IPS DF 4.7 (cell line): ENCODE data around the gene ZDHHC3.
"Not testable (repeated sequence)": the region's sequence is repeated elsewhere in the genome, so short reads cannot be mapped to it uniquely, and the experiment has no call there.

Experiments
- DNase-seq: peaks from one replicate; pipeline ENCODE4 v3.0.0-alpha.2; 2013; ENCODE audit warnings: low spot score; ENCODE audit errors: extremely low read depth

The ZDHHC3 gene

GRCh38 chr3:44965165-44965564, 10.8 kb downstream of the ZDHHC3 start:
- no peak for DNase-seq

DNA sequence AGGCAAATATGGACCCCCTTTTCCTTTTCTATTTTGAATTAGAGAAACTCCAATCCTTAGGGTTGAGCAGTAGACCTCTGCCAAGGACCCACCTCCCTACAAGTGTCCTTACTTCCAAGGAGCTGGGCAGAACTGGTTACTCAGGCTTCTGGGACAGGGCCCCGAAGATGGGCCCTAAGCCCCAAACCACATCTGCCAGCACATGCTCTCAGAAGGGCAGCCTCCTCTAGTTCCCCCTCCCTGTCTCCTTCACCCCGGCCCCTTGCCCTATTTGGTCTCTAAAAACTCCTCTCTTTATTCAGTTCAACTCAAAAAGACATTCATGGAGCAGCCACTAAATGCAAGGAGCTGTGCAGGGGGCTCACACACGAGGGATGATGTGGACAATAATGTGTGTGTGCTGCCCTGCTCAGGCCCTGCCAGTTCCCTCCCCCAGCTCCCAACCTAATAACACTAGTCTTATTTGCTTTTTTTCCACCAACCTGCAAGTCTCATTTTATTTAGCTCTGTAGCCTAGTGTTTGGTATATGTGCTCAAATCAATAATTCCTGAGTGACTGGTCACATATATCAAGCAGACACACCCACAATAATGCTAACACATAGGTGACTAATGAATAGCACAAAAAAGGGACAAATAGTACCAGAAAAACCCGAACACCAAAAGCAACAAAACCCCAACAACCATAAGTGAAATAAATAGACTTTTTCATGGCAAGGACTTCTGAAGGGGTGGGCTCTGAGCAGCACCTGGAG, 12.2 kb downstream of the ZDHHC3 start:
- DNase-seq = no peak

DNA sequence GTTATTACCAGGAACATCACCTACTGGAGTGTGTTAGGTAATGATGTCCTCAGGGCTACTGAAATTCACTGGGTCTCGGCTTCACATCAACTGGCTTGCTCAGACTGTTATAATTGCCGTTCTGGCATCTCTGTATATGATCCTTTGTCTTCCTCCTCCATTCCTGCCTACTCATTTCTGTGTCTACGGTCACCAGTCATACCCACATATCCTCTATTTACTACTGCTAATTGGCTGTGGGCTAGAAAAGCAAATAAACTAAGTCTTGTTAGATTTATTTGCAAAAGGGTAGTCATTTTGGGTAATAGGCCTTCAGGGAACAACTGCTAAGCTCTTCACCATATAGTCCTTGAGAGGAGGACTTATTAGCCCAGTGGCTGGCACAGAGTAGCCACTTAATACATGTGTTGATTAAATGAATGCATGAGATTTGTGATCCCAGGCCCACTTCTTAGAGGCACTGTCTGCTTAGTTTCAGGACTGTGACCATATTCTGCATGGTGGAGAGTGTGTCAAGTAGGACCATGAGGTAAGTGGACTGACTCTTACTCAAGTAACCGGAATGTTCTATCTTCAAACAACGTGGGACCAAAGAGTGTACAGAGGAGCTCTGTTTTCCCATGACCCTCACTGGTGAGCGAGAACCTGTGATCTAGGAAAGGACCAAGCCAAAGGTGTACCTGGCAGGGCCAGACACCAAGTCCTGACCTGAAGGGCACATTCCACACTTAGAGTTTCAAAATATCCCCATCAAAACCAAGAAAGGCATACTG, 13.2 kb downstream of the ZDHHC3 start:
- no peak for DNase-seq

GRCh38 chr3:44961888-44962287, 14.1 kb downstream of the ZDHHC3 start:
- DNase-seq = no peak

DNA sequence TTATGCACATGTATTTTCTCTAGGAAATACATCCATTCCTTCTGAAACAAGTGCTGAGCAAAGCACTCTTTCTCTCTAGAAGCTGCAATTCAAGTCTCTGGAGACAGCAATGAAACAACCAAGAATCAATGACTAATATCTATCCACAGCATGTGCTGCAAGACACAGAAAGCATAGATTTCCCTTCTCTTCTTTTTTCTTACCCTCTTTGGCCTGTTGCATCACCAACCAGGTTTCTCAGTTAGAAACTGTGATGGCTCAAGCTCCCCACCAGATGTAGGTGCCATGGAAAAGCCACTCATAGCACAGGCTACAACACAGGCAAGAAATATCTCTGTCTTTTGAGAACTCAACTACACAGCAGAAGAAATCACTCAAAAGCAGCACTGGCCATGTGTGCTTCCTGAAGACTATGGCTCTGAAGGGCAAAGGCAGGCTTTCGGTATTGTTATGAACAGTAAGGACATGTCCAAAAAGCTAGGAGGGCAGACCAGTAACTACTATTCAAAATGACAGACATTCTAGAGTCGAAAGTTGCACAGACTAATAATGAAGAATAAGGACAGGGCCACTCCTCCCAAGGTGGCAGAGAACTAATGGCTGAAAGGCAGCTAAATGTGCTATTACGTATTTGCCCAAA, 15.5 kb downstream of the ZDHHC3 start:
- no peak for DNase-seq

- DNase-seq = no peak
These were observed 17.6 kb downstream of the ZDHHC3 start for GRCh38 chr3:44958386-44958785.

DNA sequence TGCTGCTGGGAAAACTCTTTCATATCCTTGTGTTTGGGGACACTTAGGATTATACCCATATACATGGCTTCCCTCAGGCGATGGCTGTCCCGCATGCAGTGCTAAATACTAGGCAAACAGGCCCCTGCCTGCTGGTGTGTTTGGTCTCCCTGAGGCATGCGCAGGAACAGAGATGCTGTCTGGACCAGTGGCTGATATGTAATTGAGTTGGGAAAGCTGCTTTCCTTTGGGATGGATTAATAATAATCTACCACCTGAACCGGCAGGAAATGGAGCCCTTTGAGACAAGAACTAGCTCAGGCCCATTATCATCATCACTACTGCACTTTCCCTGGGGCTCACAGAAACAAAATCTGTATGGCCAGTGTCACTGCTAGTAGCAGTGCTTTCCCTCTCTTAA, 18.0 kb downstream of the ZDHHC3 start:
- no peak for DNase-seq

DNA sequence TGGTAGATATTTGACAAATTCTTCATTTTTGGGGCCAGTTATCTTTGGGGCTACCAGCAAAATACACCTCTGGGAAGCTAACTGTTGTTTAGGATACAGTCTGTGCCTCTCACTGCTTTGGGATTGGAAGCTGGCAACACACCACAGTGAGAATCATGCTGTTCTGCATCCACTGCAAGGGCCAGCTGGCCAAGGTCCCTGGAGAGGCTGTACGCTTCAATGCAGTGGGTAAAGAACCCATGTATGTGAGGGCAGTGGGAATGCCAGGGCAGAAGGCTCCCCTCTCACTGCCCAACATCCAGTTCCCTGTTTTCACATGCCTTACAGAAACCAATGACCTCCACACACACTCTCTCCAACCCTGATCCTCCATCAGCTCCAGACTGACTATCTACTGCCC, 20.1 kb downstream of the ZDHHC3 start:
- DNase-seq = no peak

DNA sequence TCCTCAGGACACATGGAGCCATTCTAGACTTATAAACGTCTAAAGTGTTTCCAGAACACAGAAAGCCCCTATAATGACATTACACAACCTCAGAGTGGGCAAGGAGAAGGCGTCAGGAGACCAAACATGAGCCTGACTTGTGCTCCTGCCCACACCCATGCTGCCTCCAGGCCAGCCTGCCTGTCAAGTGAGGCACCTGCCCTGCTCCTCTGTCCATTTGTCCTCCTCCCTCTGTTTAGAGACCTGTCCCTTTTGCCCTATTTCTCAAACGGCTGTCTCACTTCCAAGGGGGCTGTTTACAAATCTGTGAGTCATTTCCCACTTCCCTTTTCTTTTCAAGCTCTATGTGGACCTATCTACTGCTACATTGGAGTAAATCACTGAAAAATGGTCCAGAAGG, 21.0 kb downstream of the ZDHHC3 start:
- no peak for DNase-seq

DNA sequence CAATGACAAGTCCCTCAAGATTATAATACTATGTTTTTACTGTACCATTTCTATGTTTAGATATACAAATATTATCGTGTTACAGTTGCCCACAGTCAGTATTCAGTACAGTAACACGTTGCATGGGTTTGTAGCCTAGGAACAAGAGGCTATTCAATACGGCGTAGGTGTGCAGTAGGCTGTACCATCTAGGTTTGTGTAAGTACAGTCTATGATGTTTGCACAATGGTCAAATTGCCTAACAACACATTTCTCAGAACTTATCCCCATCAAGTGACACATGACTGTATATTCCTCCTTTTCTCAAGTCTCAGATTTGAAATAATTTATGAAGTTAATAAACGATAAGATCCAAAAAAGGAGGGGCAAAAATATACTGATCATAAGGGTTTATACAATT, 21.7 kb downstream of the ZDHHC3 start:
- no peak for DNase-seq

GRCh38 chr3:44952689-44953088, 23.3 kb downstream of the ZDHHC3 start:
- DNase-seq = no peak

- DNase-seq = no peak
These were observed 25.7 kb downstream of the ZDHHC3 start for GRCh38 chr3:44950275-44950734.

DNA sequence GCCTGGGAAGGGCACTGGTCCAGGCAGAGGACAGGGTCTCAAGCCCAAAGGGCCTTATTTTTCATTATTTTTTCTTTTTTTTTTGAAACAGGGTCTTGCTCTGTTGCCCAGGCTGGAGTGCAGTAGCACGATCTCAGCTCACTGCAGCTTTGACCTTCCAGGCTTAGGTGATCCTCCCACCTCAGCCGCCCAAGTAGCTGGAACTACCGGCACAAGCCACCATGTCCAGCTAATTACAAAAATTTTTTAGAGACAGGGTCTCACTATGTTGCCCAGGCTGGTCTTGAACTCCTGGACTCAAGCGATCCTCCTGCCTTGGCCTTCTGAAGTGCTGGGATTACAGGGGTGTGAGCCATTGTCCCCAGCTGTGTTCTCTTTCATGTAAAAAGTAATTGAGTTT, 26.2 kb downstream of the ZDHHC3 start:
- not testable (repeated sequence) for DNase-seq

DNA sequence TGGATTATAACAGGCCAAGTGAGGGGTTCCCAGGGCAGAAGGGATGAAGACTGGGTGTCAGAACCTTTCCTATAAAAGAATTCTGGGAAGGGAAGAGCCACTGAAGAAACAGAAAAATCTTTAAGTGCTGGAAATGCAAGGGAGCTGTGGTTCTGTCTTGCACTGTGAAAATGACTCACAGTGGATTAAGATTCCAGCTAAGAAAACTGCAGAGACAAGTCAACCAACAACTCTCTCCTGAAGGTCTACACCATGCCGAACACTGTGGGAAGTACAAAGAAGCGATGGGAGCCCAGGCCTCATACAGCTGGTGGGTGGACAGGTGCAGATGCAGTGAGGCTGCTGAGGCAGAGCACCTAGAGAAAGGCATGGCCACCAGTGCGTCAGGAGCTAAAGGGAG, 27.7 kb downstream of the ZDHHC3 start:
- DNase-seq = no peak

- DNase-seq = no peak
These were observed 33.6 kb downstream of the ZDHHC3 start for GRCh38 chr3:44942202-44942921.

GRCh38 chr3:44939581-44940036, 36.4 kb downstream of the ZDHHC3 start:
- DNase-seq = no peak

DNA sequence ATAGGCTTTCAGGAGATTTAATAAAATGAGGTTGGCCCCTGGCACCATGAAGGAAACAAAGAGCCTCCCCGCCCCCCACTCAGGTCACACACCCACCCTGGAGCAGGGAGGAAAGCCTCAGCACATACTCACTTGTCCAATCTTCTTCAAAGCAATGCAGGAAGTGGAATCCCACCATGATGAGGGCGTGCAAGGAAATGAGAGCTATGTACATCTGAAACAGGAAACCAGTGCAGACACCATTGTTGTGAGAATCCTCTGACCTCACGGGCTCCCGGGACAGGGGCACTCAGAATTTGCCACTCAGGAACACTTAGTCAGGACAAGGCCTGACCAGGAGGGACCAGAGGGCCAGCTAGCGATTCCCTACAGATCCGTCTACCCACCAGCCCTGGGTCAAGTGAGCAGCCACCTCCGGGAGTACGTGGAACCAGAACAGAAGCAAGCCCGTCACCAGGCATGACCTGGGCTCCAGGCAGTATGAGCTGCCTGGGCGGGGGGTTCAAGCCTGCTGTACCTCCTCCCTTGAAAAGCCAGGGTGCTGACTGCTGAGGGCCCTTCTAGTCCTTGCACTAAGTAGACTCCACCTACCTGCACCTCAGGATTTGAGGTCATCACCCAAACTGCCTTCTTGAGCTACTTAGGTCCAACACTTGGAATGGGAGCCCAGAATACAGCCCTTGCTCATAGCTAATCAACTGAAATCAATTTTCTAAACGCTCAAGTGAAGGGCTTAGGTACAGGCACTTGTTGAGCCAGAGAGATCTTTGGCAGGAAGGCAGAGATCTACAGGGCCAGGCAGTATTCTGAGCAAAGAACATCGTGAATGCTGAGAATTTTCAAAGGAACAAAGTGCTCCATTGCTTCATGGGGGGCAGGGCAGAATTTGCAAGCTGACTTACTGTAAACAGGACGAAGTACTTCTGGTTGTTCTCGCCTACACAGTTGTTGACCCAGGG, 42.7 kb downstream of the ZDHHC3 start:
- no peak for DNase-seq

DNA sequence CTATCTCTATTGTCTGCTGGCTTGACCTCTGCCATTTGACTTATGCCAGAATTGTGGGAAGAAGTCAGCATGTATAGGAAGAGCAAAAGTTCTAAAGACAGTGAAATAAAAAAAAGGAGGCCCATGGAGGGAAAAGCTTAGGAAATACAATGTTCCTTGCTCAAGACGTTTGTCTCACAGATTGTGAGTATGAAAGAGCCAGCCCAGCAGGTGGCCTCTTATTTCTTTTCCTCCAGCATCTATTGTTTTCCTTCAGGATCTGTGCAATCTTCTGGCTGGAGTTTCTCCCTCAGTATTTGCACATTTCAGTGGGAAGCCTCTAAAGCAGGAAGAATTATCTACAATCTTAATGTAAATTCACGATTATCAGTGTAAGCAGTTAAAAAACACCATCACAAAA, 43.7 kb downstream of the ZDHHC3 start:
- DNase-seq = no peak

DNA sequence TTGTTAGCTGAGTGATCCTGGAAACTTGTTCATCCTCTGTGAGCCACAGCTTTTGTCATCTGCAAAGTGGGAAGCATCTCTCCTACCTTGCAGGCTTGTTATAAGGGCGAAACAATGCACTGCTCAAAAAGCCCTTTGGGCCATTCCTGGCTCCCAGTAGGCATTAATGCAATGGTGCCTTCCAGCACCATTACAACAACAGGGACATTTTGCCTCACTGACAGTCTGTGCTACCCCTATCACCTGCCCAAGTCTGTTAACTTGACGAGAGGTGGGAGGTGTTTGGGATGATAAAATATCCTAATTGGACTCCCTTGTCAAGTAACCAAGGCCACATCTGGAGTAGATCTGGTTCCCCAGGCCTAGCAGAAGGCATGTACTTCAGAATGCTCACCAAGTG, 44.2 kb downstream of the ZDHHC3 start:
- no peak for DNase-seq

DNA sequence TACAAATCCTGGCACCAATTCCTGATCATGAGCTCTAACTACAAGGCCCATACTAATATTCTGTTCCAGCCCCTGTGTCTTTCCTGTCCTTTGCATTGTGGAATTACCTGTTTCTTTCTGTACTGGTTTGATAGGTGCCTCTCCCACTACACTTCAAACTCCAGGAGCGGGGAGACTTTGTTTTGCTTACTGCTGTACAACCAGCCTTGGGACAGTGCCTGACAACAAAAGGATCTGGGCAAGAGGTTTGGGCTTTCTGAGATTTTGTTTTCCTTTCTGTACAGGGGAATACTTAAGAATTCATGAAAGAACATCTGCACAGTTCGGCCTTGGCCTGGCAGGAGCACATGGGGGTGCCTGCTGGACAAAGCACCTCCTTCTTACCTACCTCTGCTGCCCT, 45.1 kb downstream of the ZDHHC3 start:
- DNase-seq = no peak
